NB4 (cell line): ENCODE results near the gene ZNF778.

ENCODE experiments used
- MYC ChIP-seq: IDR thresholded peaks from 2 replicates; pipeline ENCODE4 v1.6.1; 2011; ENCODE audit warnings: low read depth, low read length
- POLR2A ChIP-seq: IDR thresholded peaks from 2 replicates; pipeline ENCODE4 v1.6.1; 2011; ENCODE audit warnings: mild to moderate bottlenecking; ENCODE audit not compliant: insufficient read length; ENCODE audit errors: extremely low read depth
- TF ChIP-seq, protein P1 (sequence below): IDR thresholded peaks from one replicate; pipeline ENCODE4 v1.5.1; 2012; ENCODE audit warnings: low read depth, low read length
- TF ChIP-seq, protein P2 (sequence below): IDR thresholded peaks from 2 replicates; pipeline ENCODE4 v1.6.1; 2011; ENCODE audit warnings: low read depth, low read length

DNA sequence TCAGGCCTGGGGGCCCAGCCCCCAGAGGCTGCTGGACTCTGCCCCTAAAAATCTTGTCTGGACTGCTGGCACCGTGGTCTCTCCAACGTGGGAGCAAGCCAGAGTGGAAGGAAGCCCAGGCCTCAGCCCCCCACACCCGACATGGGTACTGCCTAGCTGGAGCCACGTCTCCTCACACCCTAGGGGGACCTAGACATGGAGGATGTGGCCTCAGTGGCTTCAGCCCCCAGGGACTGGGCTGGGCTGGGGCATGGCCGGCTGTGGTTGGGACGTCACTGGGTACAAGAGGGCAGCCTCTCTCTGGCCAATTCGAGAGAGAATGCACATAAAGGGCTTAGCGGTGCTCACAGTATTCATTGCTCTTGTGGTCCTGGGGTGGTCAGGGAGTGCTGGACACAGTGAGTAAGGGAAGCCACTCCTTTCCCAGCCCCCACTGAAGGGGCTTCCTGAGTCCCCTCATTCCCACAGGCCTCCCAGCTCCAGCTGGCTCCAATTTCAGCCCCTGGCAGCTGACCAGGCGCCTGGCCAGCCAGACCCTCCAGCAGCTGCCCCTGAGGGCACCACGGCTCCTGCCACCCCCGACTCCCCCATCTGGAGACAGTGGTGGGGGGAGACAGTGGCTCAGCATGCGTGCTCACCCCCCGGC, 44.9 kb upstream of the ZNF778 start:
- TF ChIP-seq POLR2A (no peak), MYC (no peak)
- TF ChIP-seq, protein P1, sequence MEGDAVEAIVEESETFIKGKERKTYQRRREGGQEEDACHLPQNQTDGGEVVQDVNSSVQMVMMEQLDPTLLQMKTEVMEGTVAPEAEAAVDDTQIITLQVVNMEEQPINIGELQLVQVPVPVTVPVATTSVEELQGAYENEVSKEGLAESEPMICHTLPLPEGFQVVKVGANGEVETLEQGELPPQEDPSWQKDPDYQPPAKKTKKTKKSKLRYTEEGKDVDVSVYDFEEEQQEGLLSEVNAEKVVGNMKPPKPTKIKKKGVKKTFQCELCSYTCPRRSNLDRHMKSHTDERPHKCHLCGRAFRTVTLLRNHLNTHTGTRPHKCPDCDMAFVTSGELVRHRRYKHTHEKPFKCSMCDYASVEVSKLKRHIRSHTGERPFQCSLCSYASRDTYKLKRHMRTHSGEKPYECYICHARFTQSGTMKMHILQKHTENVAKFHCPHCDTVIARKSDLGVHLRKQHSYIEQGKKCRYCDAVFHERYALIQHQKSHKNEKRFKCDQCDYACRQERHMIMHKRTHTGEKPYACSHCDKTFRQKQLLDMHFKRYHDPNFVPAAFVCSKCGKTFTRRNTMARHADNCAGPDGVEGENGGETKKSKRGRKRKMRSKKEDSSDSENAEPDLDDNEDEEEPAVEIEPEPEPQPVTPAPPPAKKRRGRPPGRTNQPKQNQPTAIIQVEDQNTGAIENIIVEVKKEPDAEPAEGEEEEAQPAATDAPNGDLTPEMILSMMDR = no peak
- TF ChIP-seq, protein P2, sequence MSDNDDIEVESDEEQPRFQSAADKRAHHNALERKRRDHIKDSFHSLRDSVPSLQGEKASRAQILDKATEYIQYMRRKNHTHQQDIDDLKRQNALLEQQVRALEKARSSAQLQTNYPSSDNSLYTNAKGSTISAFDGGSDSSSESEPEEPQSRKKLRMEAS = peak; percentile 23; the same call in 1 of the 2 replicates
